Activated T-helper 1 cell treated with anti-CD3 and anti-CD28 coated beads, Interleukin-2, amount 50 U/mL, for 16 hours (primary cell): ENCODE data around the gene RABGAP1L.

Experiments used
- DNase-seq, 2 donors: peaks; one replicate each; pipeline ENCODE4 v3.0.0-alpha.2; 2020; ENCODE audit warnings: low read depth in 1 of 2, low spot score in 1 of 2

RABGAP1L gene

DNA sequence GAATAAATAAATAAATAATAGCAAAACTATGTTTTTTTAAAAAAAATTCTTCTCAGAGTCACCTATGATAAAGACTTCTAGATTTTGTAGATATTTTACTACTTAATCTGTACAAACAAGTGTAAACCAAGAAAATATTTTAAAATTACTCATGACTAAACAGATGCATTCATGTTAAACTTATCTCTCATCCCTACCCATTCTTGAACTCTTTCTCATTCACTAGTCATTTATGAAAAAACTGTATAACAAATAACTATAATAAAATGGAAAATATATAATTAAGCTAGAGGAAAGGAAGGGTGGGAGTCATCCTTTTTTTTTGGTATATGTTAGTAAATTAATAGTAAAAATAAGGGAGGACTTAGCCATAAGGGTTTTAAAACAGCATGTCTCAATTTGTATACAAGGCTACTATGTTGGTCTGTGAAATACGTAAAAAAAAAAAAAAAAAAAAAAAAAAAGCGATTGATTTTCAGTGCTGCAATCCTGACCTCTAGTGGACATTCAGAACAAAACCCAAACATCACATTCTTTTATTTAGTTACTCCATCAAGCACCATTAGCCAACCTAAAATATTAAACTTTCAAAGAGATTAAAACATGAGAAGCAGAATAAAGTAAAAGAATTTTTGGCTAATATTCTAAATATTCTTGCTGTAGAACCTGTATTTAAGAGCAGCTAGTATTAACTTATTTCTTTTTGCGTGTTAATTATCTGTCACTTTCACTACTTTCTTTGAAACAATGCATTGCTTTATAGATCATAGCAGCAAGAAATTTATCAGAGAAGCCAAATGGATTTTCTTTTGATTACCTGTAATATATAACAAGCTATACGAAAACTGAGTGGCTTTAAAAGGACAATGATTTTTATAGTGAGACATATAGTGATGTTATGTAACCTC is 584.6 kb downstream of the RABGAP1L start:
- DNase-seq: no peak

DNA sequence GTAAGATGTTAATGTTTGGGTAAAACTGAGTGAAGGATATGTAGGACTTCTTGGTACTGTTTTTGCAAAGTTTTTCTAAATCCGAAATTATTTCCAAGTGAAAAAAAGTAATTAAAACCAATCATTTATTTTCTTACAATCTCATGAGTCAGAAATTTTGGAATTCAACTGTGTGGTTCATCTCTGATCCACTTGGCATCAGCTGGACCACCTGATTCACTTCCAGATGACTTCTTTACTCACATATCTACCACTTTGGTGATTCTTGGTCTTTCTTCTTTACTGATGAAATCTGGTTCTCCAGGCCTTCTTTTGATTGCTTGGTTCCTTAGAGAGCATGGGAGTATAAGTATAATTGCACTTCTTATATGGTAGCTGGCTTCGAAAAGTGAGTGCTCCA is 585.6 kb downstream of the RABGAP1L start:
- no peak for DNase-seq

DNA sequence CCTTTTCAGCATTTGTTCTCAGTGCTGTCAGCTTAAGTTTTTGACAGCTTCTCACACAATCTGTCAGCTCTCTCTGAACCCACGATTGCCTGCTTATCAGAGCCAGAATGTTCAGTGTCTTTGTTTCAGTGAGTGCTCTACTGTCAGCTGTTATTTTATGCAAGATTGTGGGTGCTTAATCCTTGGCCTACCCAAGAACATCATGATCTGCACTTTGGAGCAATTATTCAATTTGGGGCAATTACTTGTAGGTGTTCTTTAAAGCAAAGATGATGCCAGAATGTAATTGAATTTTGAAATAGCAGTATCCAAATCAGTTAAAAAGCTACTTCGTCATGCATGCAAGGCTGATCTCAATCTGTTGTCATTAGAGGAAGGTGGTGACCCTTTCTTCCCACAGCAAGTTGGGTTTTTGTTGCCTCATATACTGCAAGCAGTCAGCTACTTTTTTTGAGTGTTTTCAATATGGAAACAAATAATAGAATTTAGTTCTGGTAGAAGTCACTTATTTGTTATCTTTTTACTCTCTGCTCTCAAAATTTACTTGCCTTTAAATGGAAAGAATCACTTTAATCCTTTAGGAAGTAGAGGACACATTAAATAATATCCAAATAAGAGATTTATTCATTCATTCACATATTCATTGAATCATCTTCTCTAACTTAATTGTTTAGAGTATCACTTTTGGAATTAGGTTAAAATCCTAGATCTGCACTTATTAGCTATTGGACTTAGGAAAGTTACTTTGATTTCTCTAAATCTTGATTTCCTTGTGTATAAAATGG is 586.9 kb downstream of the RABGAP1L start:
- DNase-seq: no peak

DNA sequence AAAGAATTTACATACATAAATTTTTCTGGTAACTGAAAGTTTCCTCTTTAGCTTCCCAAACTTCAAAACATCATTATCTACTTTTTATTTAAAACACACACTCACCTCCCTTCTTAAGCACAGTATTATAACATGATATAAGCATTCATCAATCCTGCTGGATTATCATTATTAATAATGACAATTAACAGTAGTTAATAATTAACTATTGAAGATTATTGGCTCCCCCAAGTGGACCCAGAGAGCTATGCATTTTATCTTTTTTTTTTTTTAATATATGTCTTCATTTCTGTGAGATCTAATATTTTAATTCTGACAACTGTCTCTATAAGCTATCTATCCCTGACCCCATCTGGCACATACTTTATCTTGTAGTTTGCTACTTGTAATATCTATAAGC is 588.3 kb downstream of the RABGAP1L start:
- no peak for DNase-seq

DNA sequence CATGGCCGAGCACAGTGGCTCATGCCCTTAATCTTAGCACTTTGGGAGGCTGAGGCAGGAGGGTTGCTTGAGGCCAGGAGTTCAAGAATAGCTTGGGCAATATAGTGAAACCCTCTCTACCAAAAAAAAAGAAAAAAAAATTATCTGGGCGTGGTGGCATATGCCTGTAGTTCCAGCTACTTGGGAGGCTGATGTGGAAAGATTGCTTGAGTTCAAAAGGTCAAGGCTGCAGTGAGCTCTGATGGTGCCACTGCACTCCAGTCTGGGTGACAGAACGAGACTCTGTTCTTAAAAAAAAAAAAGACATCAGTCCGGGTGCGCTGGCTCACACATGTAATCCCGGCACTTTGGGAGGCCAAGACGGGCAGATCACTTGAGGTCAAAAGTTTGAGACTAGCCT is 589.3 kb downstream of the RABGAP1L start:
- no peak for DNase-seq

- DNase-seq: no peak
These were observed 593.8 kb downstream of the RABGAP1L start for GRCh38 chr1:174753131-174753530.

DNA sequence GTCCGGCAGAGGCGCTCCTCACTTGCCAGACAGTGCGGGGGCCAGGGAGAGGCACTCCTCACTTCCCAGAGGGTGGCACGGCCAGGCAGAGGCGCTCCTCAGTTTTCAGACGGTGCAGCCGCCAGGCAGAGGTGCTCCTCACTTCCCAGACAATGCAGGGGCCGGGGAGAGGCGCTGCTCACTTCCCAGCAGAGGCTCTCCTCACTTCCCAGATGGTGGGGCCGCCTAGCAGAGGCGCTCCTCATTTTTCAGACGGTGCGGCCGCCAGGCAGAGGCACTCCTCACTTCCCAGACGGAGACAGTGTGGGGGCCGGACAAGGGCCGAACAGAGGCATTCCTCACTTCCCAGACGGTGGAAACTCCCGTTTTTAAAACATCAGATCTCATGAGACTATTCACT is 602.0 kb downstream of the RABGAP1L start:
- DNase-seq: no peak

DNA sequence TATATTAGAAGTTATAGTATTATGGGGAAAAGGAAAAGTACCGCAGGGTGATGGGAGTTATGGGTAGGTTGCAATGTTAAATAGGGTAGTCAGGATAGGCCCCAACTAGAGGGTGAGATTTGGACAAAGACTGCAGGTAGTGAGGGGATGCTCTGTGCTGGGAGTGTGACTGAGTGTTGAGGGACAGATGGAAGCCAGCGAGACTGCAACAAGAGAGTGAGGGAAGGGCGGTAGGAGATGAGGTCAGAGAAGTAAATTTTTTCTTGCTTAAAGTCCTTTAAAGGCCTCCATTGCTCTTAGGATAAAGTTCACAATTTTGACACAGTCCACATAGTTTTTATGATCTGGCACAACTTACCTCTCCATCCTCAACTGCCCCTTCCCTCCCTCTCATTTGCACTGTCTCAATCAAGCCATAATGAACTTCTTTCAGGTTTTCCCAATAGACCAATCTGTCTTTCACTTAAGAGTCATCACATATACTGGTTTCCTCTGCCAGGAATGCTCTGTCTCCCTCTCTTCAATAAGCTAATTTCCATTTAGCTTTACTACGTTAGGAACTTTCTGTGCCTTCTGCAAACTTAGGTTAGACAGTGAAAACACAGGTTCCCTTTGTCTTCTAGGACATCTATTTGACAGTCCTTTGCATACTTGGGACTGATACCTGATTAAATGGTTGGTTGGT is 602.7 kb downstream of the RABGAP1L start:
- DNase-seq: no peak

DNA sequence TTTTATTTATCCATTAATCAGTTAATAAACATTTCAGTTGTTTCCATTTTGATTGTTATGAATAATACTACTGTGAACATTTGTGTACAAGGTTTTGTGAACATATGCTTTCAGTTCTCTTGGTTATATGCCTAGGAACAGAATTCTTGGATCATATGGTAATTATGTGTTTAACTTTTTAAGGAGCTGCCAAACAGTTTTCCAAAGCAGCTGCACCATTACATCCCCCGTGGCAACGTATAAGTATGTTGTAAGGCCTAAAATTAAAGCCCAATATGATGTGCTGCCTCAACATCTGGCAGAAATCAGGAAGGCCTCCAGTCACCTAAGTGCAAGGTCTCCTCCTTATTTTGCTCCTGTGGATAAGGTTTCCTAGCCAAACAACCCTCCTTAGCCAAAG is 604.9 kb downstream of the RABGAP1L start:
- DNase-seq: no peak

DNA sequence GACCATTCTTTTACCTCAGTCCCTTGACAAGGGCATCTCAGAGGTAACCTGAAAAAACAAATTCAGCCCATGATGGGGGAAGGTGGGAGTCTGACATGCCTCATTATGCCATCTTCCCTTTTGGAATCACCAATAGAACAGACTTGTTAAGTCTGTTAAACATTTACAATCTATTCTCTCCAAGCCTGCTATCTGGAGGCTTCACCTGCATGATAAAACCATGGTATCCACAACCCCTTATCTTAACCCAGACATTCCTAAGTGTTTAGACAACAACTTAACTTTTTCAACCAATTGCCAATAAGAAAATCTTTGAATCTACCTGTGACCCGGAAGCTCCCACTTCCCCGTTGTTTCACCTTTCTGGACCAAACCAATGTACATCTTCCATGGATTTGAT is 607.4 kb downstream of the RABGAP1L start:
- DNase-seq: no peak

- no peak for DNase-seq
These were observed 609.2 kb downstream of the RABGAP1L start for GRCh38 chr1:174768516-174768915.

DNA sequence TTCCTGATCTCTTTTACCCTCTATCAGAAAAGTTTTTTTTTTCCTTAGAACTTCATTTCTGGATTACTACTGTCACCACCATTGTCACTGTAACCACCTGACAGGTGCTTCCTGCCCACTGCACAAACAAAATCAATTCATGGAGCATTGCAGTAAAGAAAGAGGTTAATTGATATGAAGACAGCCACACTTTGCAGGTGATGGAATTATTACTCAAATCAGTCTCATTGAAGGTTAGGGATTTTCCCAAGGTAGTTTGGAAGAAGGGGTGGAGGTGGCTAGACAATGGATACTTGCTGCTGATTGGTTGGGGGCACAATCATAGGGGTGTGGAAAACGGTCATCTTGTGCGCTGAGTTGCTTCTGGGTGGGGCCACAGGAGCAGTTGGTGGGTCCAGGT is 609.6 kb downstream of the RABGAP1L start:
- no peak for DNase-seq

- DNase-seq: no peak
These were observed 610.7 kb downstream of the RABGAP1L start for GRCh38 chr1:174769961-174770549.

DNA sequence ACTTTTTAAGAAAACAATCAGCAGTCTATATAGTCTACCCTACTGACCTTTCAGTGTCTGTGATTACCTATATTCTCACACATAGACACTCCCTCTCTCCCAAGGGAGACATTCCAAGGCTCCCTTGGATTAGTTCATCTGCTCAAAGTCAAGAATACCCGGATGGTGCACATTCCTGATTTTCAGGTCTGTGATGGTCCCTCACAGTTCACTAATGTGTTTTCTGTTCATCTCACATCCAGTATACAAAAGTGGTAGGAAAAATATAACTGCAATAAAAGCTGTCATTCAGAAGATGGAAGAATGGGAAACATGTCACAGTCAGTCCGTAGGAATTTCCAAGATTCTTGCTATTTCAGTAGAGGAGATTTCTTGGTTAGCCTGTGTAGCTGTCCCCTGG is 616.3 kb downstream of the RABGAP1L start:
- no peak for DNase-seq

- no peak for DNase-seq
These were observed 617.9 kb downstream of the RABGAP1L start for GRCh38 chr1:174777262-174777661.

- no peak for DNase-seq
These were observed 626.2 kb downstream of the RABGAP1L start for GRCh38 chr1:174785510-174785909.

GRCh38 chr1:174786358-174786757 is 627.0 kb downstream of the RABGAP1L start:
- no peak for DNase-seq

GRCh38 chr1:174786760-174787159 is 627.4 kb downstream of the RABGAP1L start:
- no peak for DNase-seq

DNA sequence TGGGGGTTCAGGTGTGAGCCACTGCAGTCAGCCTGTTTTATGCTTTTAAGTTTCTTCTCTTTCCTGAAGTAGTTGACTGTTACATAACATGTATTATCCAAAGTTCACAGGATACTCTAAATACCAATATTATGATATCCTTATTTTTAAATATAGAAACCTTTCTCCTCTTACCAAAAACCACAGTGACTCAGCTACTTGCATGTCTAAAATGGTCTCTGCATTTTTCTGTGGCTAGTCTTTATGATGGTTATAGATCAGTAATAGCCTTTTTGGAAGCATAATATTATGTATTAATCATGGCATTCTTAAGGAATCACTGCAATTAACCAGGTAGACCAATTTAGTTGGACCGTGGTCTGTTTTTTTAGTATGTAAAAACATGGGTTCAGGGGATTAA is 629.7 kb downstream of the RABGAP1L start:
- DNase-seq: no peak

DNA sequence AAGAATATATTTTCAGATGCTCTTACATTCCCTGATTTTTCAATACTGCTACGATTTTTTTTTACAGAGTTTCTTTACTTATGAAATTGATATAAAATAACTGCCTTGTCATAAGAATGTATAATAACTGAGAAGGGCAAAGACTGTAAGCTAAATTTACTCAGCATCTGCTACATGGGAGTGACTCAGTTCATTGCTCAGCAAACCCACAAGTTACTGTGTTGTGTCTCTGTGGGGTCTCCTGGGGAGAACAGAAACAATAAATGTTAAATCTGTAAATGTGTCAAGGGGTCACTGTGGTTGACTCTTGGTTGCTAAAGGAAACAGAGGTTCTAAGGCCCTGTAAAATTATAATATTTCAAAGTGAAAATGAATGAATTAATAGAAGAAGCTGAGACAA is 630.1 kb downstream of the RABGAP1L start:
- no peak for DNase-seq

GRCh38 chr1:174791863-174792262 is 632.5 kb downstream of the RABGAP1L start:
- no peak for DNase-seq
